Non-pigmented ciliary epithelial cell (primary cell): Measurements from ENCODE around the gene IRX2.

Source experiments
- DNase-seq: peaks from one replicate; pipeline ENCODE4 v3.0.0-alpha.2; 2010; ENCODE audit warnings: low read depth

Gene IRX2

GRCh38 chr5:2751592-2752021, at the start of gene IRX2:
IRX2 (minus strand) TSS chr5:2751677; CDS start chr5:2751413, 264 bp downstream.
- DNase-seq: peak; percentile 48

GRCh38 chr5:2800035-2800434, 48.6 kb upstream of the IRX2 start:
- no peak for DNase-seq

DNA sequence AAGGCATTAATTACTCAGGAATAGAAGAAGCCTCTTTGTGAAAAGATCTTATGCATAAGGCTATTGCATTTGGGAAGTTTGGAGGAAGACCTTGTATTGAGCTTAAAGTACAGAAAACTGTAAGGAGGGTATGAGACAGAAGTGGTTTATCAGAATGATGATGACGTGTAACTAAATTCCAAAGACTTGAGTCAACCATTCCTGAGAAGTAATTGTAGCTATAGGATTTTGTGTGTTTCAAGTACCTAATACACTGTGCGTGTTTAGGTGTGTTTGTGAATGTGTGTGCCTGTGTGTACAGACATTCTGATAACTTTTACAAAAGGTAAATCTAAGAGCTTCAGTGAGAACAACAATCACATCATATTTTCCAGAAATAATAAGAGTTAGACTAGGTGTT, 46.5 kb upstream of the IRX2 start:
- no peak for DNase-seq

DNA sequence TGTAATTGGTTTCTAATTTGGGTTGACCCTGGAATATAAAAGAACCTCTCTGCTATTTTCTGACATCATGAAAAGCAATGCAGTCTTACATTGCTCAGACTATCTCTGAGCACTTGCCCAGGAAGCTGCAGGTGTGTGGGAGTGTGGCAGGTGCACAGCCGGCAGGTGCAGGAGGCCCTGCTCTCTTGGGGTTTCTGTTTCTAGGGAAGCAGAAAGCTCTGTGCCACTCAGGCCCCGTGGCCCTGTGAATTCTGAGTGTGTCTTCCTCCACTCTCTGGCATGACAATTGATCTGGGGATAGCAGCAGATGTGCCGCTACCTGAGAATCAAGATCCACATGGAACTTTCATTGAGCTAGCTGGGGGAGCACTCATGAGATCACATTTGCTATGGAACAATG, 45.7 kb upstream of the IRX2 start:
- no peak for DNase-seq

DNA sequence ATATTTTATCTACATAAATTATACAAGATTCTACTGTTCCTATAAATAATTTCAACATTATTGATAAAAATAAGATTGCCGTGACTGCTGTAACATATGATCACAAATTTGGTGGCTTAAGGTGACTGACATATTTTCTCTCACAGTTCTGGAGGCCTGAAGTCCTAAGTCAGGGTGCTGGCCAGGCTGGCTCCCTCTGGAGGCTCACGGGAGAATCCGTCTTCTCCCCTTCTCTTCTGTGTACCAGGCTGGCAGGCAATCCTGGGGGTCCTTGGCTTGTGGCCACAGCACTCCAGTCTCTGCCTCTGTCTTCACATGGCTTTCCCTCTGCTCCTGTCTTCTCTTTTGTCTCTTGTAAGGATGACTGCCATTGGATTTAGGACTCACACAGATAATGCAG, 31.7 kb upstream of the IRX2 start:
- DNase-seq: no peak

- no peak for DNase-seq
These were observed 31.2 kb upstream of the IRX2 start for GRCh38 chr5:2782658-2783057.

GRCh38 chr5:2780421-2781171, 29.1 kb upstream of the IRX2 start:
- DNase-seq: no peak

GRCh38 chr5:2779459-2779858, 28.0 kb upstream of the IRX2 start:
- DNase-seq: no peak

DNA sequence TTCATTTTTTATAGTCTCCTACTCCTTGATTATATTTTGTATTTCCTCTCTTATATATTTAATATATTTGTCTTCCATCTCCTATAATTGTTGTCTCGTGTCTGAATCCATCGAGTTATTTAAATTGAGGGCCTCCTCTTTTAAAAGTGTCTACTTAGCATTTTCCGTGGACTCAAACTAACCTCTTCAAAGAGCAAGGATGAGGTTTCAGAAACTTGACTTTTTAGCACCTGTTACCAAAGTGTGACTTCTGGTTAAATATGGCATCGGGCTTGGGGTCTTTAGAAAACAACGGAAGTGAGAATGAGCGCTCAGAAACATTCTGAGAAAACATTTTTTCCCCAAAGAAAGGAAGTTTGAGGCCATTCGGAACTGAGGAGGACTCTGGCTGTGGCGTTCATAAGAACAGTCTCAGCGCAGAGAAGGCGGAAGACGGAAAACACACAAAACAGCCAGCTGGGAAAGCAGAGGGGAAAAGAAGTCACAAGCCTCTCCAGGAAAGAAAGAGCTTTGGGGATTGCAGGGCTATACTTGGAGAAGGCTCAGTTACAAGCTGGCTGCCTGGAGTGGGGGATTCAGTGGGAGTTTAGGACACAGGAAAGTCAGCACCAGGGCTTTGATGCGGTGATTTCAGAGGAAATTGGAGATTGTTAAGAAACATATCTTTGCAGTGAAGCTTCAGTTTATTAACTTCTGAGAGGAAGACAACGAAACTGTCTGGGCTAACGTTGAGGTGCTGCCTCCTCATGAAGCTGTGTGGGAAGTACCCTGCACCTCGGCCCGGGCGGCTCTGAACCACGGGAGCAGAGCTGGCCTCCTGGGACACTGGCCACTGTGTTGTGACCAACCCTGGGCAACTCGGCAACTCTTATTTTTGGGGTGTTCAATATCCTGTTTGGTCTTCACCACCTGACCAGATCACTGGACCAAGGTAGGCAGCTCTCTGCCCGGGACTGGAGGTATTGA, 25.1 kb upstream of the IRX2 start:
- DNase-seq: no peak

- no peak for DNase-seq
These were observed 21.9 kb upstream of the IRX2 start for GRCh38 chr5:2773327-2773726.

- no peak for DNase-seq
These were observed 15.6 kb upstream of the IRX2 start for GRCh38 chr5:2767089-2767488.

GRCh38 chr5:2764581-2764980, 13.1 kb upstream of the IRX2 start:
- DNase-seq: no peak

GRCh38 chr5:2763533-2763794, 12.0 kb upstream of the IRX2 start:
- DNase-seq: no peak

- no peak for DNase-seq
These were observed 11.5 kb upstream of the IRX2 start for GRCh38 chr5:2762744-2763532.

DNA sequence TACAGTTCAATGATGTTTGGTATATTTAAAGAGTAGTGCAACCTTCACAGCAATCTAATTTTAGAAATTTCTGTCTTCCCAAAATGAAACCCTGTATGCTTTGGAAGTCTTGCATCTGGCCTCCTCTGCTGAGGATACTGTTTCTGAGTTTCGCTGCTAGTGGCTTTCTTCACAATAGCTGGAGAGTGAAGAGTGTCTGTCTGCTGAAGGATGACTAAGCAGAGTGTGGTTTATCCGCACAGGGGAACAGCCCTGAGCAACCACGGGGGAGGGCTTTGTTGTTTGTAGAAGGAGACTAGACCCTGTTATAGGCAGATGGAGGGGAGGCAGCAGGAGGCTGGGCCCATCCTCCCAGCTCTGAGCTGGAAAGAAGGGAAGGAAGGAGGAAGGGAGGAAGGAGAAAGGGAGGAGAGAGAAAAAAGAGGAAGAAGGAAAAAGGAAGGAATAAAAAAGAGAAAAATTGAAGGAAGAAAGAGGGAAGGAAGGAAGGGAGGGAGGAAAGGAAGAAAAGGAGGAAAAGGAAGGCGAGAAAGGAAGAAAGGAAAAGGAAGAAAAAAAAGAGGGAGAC, 10.5 kb upstream of the IRX2 start:
- no peak for DNase-seq

DNA sequence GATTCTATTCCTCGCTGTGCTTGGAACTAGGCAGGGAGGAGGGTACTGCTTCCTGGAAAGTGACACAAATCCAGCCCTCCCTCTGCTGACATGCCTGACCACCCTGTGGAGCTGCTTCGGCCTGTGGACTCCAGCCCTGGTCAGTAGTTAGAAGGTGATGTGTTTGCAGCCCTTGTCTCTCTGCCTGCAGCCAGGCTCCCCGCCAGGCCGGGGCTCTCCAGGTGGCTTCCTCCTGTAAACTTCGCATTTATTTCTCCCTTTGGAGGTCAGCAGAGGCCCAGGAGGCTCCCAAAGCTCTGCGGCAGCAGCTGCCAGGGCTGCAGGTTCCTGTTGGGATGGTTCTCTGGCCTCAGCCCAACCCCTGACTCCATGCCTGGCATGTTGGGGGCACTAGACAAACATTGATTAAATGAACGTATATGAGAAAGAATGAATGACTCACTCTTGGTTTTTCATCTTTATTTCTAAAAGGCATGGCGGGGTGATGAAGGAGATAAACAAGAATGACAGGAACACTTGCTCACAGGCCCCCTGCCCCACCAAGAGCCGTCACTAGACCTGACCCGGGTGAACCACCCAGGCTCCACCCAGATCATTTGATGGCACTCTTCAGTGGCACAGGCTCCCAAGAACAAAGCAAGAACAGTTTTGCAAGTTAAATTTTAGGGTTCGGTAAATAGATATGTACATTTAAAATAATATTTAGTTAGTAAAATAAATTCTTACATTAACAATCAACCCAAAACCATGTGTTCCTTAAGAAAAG, 8.4 kb upstream of the IRX2 start:
- no peak for DNase-seq

- no peak for DNase-seq
These were observed 7.6 kb upstream of the IRX2 start for GRCh38 chr5:2759091-2759490.

DNA sequence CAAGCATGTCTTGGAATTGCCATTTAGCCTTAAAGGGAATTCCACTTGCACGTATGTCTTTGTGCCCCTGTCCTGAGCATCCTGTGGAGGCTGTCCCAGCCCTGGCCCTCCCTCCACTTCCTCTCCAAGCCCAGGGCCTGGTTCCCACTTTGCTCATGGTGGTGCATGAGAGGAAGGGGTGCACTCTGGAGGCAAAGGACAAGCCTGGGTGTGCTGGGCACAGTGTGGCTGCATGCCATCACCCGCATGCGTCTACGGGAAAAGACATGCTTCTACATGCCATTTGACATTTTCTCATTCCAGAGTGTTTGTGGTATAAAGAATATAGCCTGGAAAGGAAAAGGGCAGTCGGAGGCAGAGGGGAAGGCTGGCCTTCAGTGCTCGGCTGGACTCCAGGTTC, 7.2 kb upstream of the IRX2 start:
- DNase-seq: no peak

DNA sequence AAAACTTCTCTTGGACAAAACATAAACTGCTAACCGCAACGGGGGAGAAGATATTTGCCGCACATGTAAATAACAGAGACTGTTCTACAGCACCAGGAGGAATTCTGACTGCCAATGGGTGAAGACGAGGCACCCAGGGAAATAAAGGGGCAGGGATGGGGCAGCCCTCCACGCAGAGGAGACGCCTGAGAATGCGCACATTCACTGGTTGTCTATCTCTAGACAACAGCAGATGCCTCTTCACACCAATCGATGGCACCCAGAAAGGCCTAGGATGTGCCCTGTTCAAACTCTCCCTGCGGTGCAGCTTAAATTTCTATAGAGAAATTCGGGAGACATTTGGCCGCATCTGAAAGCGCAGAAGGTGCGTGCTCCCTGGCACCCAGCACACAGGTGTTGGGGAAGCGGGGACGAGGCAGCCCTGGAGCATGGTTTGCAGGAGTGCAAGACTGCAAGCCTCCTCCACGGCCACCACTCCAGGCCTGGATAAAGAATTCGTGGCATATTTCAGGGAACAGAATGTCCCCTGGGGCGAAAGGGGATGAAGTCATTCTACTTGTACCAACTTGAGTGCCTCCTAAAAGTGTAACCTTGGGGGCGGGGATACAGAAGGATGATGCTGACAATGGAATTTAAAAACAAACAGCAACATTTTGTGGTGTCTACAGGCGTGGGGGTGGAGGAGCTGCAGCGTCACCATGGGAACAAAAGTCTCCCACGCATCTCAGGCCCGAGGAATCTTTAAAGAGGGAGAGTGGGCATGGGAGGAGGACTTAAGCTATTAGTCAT, 6.3 kb upstream of the IRX2 start:
- DNase-seq: peak; percentile 64
